Peyer's patch (tissue), 4 donors: ENCODE measurements around the gene CXXC5. TPM values are rescaled to one million over a fixed set of nuclear protein-coding genes. Genes with fewer than 3 reads are reported as not detected.

Experiments
- DNase-seq, 3 donors: peaks; one replicate each; pipeline ENCODE4 v3.0.0-alpha.2; 2017 to 2019
- H3K27ac ChIP-seq, 4 donors: fragments of 200-600 bp; sonication (generic); one replicate each; pipeline ENCODE4 v1.5.1; 2016 to 2019
- H3K27me3 ChIP-seq, 2 donors: fragments of 200-600 bp; sonication (generic); one replicate each; pipeline ENCODE4 v1.5.1; 2019
- H3K36me3 ChIP-seq, 3 donors: fragments of 200-600 bp; sonication (generic); one replicate each; pipeline ENCODE4 v1.5.1; 2016 to 2019
- H3K4me1 ChIP-seq, 4 donors: fragments of 200-600 bp; sonication (generic); one replicate each; pipeline ENCODE4 v1.5.1; 2016 to 2019
- H3K4me3 ChIP-seq, 4 donors: fragments of 200-600 bp; sonication (generic); 1 replicate in 3 of 4; 2 replicates in 1 of 4; pipeline ENCODE4 v1.5.1; 2016 to 2019; ENCODE audit warnings: mild to moderate bottlenecking in 1 of 4
- H3K9me3 ChIP-seq, 4 donors: fragments of 200-600 bp; sonication (generic); one replicate each; pipeline ENCODE4 v1.5.1; 2016 to 2019; ENCODE audit warnings: mild to moderate bottlenecking in 1 of 4
- CTCF ChIP-seq, 6 experiments: fragments of 450-650 bp in 4 of 6; fragments of 200-600 bp in 2 of 6; sonication (generic) in 1 of 6; IDR thresholded peaks; one replicate each; pipeline ENCODE4 v1.5.1; 2017 to 2019; ENCODE audit warnings: antibody characterized with exemption in 6 of 6, mild to moderate bottlenecking in 3 of 6, moderate library complexity in 1 of 6
- POLR2A ChIP-seq, 2 donors: fragments of 450-650 bp; IDR thresholded peaks; one replicate each; pipeline ENCODE4 v1.5.1; 2017; ENCODE audit warnings: antibody characterized with exemption in 2 of 2, mild to moderate bottlenecking in 2 of 2, moderate library complexity in 2 of 2
- total RNA-seq, 4 donors: library from RNA; depleted of rRNA; stranded (reverse); fragments of >200 nt; gene quantifications; one replicate each; pipeline ENCODE4 v1.1.0, GENCODE V29; 2016

Gene CXXC5
- total RNA-seq, 4 donors from 2014 or later = 21.7 to 49.5 (median 30.9) TPM

GRCh38 chr5:139664086-139664693, 16.0 kb downstream of the CXXC5 start:
- Histone ChIP-seq H3K9me3 (no peaks in the 10 kb centered on the region), H3K4me3 (no peak overlapping the region), H3K27ac (peak overlapping the region in 2 of 4 donors; percentile 4 to 92), H3K27me3 (no peaks in the 10 kb centered on the region), H3K4me1 (peaks cover 0 to 69% (median 44%) of the 10 kb centered on the region in 4 donors), H3K36me3 (no peaks in the 10 kb centered on the region)
- TF ChIP-seq CTCF (IDR thresholded peaks at IDR 0.05) = no peak
- no peak for TF ChIP-seq POLR2A (IDR thresholded peaks at IDR 0.05)
- DNase-seq = no peak

- no peaks in the 10 kb centered on the region for H3K27me3 ChIP-seq
- no peak overlapping the region for H3K4me3 ChIP-seq
- H3K4me1 ChIP-seq = peaks cover 0 to 66% (median 38%) of the 10 kb centered on the region in 4 donors
- no peak for TF ChIP-seq POLR2A (IDR thresholded peaks at IDR 0.05)
- TF ChIP-seq CTCF (IDR thresholded peaks at IDR 0.05) = no peak
- no peaks in the 10 kb centered on the region for H3K9me3 ChIP-seq
- H3K36me3 ChIP-seq = no peaks in the 10 kb centered on the region
- DNase-seq = no peak
- peak overlapping the region in 2 of 4 donors; percentile 4 to 92 for H3K27ac ChIP-seq
Measured at GRCh38 chr5:139664727-139665351, 16.7 kb downstream of the CXXC5 start.

- H3K4me3 ChIP-seq = no peak overlapping the region
- H3K27ac ChIP-seq = peak overlapping the region in 2 of 4 donors; percentile 28 to 92
- H3K36me3 ChIP-seq = no peaks in the 10 kb centered on the region
- DNase-seq = no peak
- H3K4me1 ChIP-seq = peaks cover 0 to 58% (median 34%) of the 10 kb centered on the region in 4 donors
- no peak for TF ChIP-seq POLR2A (IDR thresholded peaks at IDR 0.05)
- TF ChIP-seq CTCF (IDR thresholded peaks at IDR 0.05) = no peak
- no peaks in the 10 kb centered on the region for H3K9me3 ChIP-seq
- no peaks in the 10 kb centered on the region for H3K27me3 ChIP-seq
Measured at GRCh38 chr5:139665626-139666025, 17.5 kb downstream of the CXXC5 start.

DNA sequence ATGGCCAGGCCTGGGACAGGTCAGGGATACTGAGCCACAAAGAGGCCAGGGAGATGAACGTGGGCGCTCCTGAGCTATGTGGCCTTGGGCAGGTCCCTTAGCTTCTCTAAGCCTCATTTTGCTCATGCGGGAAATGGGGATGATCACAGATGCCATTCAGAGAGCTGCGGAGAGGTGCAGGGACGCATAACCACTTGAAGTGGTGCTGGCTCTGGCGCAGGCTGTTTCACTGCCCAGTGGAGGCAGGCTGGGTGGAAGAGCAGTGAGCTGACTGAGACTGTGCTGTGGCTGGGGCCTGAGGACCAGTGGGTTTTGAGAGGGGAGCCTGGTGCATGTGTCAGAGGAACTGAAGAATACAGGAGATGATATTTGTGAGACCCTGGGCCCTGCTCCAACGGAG, 18.4 kb downstream of the CXXC5 start:
- H3K9me3 ChIP-seq = no peaks in the 10 kb centered on the region
- H3K36me3 ChIP-seq = no peaks in the 10 kb centered on the region
- H3K27me3 ChIP-seq = no peaks in the 10 kb centered on the region
- no peak overlapping the region for H3K4me3 ChIP-seq
- DNase-seq = no peak
- H3K27ac ChIP-seq = peak overlapping the region in 2 of 4 donors; percentile 83 to 92
- peaks cover 0 to 55% (median 38%) of the 10 kb centered on the region in 4 donors for H3K4me1 ChIP-seq
- no peak for TF ChIP-seq CTCF (IDR thresholded peaks at IDR 0.05)
- TF ChIP-seq POLR2A (IDR thresholded peaks at IDR 0.05) = no peak

GRCh38 chr5:139667001-139667729, 19.0 kb downstream of the CXXC5 start:
- Histone ChIP-seq H3K36me3 (no peaks in the 10 kb centered on the region), H3K9me3 (no peaks in the 10 kb centered on the region), H3K4me1 (peaks cover 0 to 54% (median 39%) of the 10 kb centered on the region in 4 donors), H3K27ac (peak overlapping the region; percentile 79 to 92 (median 84)), H3K27me3 (no peaks in the 10 kb centered on the region), H3K4me3 (no peak overlapping the region)
- TF ChIP-seq POLR2A (IDR thresholded peaks at IDR 0.05) = no peak
- TF ChIP-seq CTCF (IDR thresholded peaks at IDR 0.05) = no peak
- DNase-seq = no peak
